DLD1 (cell line): Measurements from ENCODE around the gene PCYT2.

Experiments
- in situ Hi-C: cut with HindIII; loops from 2 replicates; pipeline ENCODE4 v1.10.0; 2017; ENCODE audit warnings: low sequenced_read_pairs

PCYT2 gene

GRCh38 chr17:81914103-81914850 is 3.1 kb upstream of the PCYT2 start:
- in situ Hi-C loops = no loop called here

GRCh38 chr17:81913394-81914102 is 2.3 kb upstream of the PCYT2 start:
- in situ Hi-C loops = no loop called here

GRCh38 chr17:81912441-81913309 is 1.5 kb upstream of the PCYT2 start:
- in situ Hi-C loops = no loop called here

DNA sequence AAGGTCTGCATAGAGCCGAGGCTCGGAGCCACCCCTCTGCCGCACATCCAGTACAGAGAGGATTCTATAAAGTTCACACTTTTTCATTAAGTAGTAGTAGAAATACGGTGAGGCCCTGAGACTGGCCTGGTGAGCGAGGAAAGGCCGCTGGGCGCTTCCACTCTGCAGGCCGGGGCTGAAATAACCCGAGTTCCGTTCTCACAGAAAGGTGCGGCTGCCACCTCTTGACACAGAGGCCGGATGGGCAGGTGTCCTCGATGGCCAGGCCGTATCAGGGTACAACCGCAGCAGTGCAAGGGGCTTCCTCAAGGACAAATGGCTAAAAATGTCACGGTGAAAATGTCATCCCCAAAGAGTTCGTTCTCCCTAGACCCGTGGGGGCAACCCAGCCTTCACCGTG is 770 bp upstream of the PCYT2 start:
- in situ Hi-C loops = no loop called here

- in situ Hi-C loops = no loop called here
These were observed 341 bp downstream of the PCYT2 start for GRCh38 chr17:81910840-81911276.

DNA sequence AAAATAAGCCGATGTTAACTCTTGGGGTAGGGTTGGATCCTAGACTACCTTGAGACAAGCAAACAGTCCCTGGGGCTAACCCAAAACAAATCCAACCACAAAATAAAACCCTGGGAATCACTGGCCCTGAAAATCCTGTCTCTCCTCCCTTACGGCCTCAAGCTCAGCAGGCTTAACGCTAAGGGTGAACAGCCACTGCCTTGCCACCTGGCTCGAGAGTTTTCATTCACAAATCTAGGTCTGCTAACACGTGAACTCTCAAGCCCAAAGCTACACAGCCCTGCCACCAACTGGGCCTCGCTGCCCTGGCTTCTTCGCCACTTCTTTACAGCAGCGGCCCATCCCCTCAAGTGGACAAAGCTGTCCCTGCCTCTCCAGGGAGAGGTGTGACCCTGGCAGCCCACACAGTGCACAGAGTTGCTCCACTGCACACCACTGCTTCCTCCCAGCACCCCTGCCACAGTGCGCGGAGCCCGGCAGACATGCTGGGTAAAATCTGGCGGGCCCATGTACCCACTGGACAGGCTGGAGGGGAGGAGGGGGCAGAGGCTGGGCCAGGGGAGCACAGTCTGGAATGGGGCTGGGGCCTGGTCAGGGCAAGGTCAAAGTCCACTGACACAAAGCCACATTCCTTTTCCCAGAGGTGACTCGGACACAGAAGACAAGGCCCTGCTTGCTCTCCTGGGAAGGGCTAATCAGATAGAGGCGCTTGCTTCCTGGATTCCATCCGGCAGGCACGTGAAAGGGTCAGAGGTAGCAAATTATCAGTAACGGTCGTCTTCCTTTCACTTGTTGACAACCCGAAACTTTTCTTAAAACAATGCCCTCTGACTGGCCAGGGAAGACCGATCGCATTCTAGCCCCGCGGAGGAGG is 996 bp downstream of the PCYT2 start:
- in situ Hi-C loops = no loop called here

DNA sequence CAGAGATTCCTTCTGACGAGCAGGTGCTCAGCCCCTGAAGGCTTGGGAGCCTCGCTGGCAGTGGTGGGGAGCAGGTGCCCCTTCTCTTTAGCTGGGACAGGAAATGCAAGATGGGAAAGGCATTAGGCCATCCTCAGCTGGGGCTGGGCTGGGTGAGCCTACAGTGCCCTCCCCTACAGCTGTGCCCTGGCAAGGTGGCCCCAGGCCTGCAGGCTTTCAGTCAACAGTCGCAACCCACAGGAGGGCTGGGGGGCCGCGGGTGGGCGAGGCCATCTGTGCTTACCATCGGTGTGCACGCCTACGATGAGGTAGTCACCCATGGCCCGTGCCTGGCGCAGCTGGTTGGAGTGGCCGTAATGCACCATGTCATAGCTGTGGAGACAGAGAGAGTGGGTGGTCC is 2.0 kb downstream of the PCYT2 start:
- in situ Hi-C loops = no loop called here

DNA sequence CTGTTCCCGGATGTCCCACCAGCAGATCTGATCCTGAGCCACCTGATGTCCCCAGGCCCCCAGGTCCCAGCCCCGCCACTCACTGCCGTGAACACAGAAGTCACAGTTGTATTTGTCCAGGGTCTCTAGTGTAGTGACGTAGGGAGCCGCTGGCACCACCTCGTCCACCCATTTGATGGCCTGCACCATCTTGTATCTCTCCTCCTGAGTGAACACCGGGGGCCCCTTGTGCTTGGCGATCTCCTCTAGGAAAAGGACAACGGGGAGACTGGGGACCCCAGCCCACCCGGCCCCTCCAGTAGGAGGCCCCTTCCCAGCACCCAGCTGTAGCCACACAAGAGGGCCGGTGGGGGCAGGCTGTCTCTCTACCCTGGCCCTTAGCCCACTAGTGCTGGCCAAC is 2.4 kb downstream of the PCYT2 start:
- in situ Hi-C loops = no loop called here

DNA sequence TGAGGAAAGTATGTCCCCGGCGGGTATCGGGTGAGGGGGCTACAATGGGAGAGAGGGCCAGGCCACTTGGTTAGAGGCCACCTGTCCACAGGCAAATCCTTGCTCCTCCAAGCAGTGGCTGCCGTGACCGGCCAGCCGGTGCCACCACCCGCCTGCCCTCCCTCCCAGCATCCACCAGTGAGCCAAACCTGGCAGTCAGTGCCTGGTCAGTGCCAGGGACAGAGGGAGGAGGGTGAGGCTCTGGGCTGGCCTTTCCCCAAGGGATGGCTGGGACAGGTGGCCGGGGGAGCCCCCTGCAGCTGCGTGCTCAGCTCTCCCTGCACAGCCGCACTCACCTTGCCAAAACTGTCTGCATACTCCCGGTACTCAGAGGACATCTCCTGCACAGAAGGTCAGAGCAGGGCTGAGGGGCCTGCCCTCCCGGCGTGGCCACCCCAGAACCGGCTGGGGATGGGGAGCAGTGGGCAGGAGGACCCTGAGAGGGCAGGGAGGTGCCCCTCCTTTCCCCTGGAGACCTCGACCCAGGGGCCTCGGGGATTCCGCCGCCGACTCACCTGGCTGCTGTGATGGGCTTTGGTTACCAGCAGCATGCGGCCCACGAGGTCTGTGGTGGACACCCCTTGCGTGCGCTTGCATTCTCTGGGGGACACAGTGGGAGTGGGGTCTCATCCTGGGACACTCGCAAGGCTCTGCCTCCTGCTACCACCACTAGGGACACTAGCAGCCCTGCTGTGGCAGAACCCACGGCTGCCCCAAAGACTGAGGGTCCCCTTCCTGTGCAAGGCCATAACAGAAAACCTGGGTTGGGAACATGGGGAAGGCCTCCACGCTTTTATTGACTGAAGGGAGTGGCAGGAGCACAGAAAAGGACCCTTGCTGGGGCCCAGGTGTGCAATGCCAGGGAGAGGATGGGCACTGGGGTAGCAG is 3.7 kb downstream of the PCYT2 start:
- in situ Hi-C loops = no loop called here

GRCh38 chr17:81906476-81907218 is 4.6 kb downstream of the PCYT2 start:
- in situ Hi-C loops = no loop called here

DNA sequence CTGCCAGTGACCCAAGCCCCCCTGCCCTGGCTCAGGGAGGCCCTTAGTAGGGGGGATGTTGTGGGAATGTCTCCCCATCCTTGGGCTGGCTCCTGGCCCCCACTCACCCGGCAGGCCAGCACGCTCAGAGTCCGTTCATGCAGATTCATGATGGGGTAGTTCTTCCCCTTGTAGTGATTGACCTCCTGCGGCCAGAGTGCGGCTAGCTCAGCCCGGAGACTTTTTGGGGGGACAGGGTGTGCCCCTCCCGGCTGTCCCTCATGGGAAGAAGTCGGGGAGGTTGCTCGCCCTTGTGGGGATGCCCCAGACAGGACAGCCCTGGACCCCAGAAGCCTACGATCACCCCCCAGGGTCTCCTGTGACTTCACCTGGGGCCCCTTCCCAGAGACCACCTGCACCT is 5.2 kb downstream of the PCYT2 start:
- in situ Hi-C loops = no loop called here

GRCh38 chr17:81905424-81905875 is 5.7 kb downstream of the PCYT2 start:
- in situ Hi-C loops = no loop called here

GRCh38 chr17:81904600-81905423 is 6.4 kb downstream of the PCYT2 start:
- in situ Hi-C loops = no loop called here

DNA sequence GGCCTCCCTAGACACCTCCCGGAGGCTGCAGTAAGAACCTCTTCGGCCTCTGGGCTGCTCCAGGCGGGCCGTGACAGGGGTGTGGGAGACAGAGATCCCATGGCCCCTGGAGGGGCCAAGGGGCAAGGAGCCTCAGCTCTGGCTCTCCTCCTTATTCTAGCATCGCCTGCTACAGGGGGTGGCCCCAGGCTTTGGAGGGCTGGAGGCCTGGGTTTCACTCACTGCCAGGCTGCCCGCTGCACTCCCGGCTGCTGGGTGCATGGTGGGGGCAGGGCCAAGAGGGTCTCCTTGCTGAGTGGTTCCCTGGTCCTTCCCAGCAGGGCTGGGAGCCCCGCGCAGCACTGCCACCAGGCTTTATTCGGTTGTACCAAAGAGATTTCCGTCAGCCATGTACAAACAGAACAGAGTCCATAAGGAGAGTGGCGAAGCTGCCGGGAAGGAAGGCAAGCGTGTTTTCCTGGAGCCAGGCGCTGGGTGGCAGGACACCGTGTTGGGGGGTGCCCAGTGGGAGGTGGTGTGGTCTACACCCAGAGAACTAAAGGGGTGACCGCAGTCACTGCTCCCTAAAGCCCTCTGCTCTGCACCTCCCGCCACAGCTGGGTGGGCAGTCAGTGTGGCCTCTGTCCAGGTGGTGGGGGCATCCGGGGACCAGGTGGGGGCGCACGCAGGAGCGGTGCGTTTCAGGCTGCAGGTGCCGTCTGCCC is 7.2 kb downstream of the PCYT2 start:
- in situ Hi-C loops = no loop called here

DNA sequence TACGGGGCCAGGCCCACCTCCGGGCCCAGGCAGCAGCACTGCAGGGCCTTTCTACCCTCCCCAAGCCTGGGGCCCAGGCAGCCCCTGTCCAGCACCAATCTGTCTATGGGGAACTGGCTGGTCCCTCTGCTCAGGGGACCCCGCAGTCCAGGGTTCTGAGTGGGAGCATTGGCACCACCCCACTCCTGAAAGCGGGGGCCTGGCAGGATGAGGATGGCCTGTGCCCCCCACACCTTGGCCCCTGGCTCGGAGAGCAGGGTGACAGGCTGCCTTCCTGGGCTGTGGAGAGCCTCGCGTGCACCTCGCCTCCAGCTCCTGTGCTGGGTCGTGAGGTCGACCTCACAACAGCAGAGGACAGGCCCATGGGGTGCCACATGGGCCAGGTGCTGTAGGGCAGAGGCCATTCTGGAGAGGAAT is 7.8 kb downstream of the PCYT2 start:
- in situ Hi-C loops = no loop called here

- in situ Hi-C loops = no loop called here
These were observed 8.4 kb downstream of the PCYT2 start for GRCh38 chr17:81902653-81903414.
